GM21737 (cell line): Measurements from ENCODE around the gene DSG2.
"Not testable (repeated sequence)": the region's sequence is repeated elsewhere in the genome, so short reads cannot be mapped to it uniquely, and the experiment has no call there.

ENCODE experiments used
- ATAC-seq: cut with Tn5 transposase; IDR thresholded peaks from one replicate; pipeline ENCODE4 v1.9.1; 2021; ENCODE audit warnings: mild to moderate bottlenecking, moderate library complexity; ENCODE audit not compliant: unreplicated experiment

The DSG2 gene

GRCh38 chr18:31498574-31499524 lies 872 bp downstream of the DSG2 start:
- no peak for ATAC-seq

- peak; percentile 90 for ATAC-seq
These were observed 2.2 kb downstream of the DSG2 start for GRCh38 chr18:31500051-31500688.

GRCh38 chr18:31503011-31503410 lies 5.0 kb downstream of the DSG2 start:
- ATAC-seq = no peak

GRCh38 chr18:31504455-31505147 lies 6.6 kb downstream of the DSG2 start:
- ATAC-seq = no peak

GRCh38 chr18:31505156-31505555 lies 7.2 kb downstream of the DSG2 start:
- no peak for ATAC-seq

GRCh38 chr18:31506024-31506742 lies 8.2 kb downstream of the DSG2 start:
- no peak for ATAC-seq

GRCh38 chr18:31507124-31507523 lies 9.1 kb downstream of the DSG2 start:
- ATAC-seq = not testable (repeated sequence)

GRCh38 chr18:31508781-31509180 lies 10.8 kb downstream of the DSG2 start:
- no peak for ATAC-seq

GRCh38 chr18:31509571-31509970 lies 11.6 kb downstream of the DSG2 start:
- ATAC-seq = no peak

- ATAC-seq = no peak
These were observed 12.3 kb downstream of the DSG2 start for GRCh38 chr18:31510319-31510718.

GRCh38 chr18:31511098-31511497 lies 13.1 kb downstream of the DSG2 start:
- no peak for ATAC-seq

- ATAC-seq = no peak
These were observed 14.3 kb downstream of the DSG2 start for GRCh38 chr18:31512203-31512764.

- ATAC-seq = no peak
These were observed 15.4 kb downstream of the DSG2 start for GRCh38 chr18:31513189-31513935.

GRCh38 chr18:31516437-31516836 lies 18.5 kb downstream of the DSG2 start:
- no peak for ATAC-seq

GRCh38 chr18:31526374-31526773 lies 28.4 kb downstream of the DSG2 start:
- ATAC-seq = no peak

- no peak for ATAC-seq
These were observed 35.3 kb downstream of the DSG2 start for GRCh38 chr18:31533236-31533635.

GRCh38 chr18:31538837-31539236 lies 40.9 kb downstream of the DSG2 start:
- no peak for ATAC-seq

GRCh38 chr18:31546476-31546875 lies 48.5 kb downstream of the DSG2 start:
- no peak for ATAC-seq

- ATAC-seq = no peak
These were observed 50.9 kb downstream of the DSG2 start for GRCh38 chr18:31548853-31549252.

GRCh38 chr18:31549416-31549815 lies 51.4 kb downstream of the DSG2 start:
- ATAC-seq = no peak
